ENCODE results near the gene SNX8.
"Not testable (repeated sequence)": the region's sequence is repeated elsewhere in the genome, so short reads cannot be mapped to it uniquely, and the experiment has no call there.

Gene SNX8

GRCh38 chr7:2289621-2290020, 24.6 kb downstream of the SNX8 start:
- DNase-seq (ENCODE audit: low spot score), result no peak

- no peak for DNase-seq (ENCODE audit: low spot score)
Measured at GRCh38 chr7:2289111-2289586, 25.1 kb downstream of the SNX8 start.

GRCh38 chr7:2288503-2288902, 25.7 kb downstream of the SNX8 start:
- DNase-seq (ENCODE audit: low spot score), result no peak

DNA sequence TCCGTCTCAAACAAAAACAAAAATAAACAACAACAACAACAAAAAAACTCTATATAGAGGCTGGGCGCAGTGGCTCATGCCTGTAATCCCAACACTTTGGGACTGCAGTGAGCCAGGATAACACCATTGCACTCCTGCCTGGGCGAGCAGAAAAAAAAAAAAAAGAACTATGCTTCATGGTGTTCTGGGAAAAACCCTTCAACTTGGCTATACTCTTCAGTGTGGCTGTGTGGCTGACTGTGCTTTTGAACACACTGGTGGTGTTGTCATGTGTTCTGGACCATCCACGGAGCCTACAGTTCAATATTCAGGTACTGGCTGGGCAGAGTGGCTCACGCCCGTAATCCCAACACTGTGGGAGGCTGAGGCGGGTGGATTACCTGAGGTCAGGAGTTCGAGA, 26.5 kb downstream of the SNX8 start:
- no peak for DNase-seq (ENCODE audit: low spot score)

GRCh38 chr7:2283074-2283473, 31.2 kb downstream of the SNX8 start:
- DNase-seq (ENCODE audit: low spot score), result no peak

DNA sequence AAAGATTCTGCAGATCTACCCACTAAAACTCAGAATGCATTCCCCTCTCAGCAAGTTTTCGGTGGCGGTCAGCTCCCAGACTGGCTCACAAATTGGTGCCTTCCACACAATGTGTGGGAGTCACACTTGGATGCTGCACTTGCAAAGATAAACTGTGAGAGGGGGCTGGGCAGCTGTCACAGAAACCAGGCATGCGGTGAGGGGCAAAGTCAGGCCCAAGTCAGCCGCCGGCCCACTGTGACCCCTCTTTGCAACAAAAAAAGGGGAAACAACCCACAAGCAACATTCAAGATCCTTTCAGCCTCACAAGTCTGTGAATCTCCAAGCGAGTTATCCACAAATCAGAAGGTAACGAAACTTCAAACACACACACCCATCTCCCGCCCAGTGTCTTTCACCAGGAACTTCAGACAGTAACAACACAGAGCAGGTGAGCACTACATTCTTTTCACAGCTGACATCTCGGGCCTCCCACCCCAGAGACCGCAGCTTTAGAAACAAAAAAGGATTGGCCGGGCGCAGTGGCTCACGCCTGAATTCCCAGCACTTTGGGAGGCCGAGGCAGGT, 32.0 kb downstream of the SNX8 start:
- DNase-seq (ENCODE audit: low spot score), result no peak

DNA sequence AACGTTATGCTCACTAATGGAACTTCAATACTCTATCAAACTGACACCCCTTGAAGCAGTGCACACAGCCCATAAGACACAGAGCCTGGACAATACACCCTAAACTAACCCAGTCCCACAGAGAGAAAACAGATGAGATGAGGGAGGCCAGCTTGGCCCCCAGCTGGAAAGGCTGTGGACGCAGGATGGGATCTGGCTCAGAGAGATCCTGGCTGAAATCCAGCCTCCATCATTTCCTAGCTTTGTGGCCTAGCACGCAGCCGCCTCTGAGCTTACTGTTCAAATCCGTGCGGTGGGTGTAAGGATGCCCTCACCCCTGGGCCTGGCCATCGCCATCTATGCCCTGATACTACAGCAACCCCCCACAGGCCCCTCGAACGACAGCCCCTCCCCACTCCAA, 32.7 kb downstream of the SNX8 start:
- no peak for DNase-seq (ENCODE audit: low spot score)

- DNase-seq (ENCODE audit: low spot score), result no peak
Measured at GRCh38 chr7:2280424-2280823, 33.8 kb downstream of the SNX8 start.

DNA sequence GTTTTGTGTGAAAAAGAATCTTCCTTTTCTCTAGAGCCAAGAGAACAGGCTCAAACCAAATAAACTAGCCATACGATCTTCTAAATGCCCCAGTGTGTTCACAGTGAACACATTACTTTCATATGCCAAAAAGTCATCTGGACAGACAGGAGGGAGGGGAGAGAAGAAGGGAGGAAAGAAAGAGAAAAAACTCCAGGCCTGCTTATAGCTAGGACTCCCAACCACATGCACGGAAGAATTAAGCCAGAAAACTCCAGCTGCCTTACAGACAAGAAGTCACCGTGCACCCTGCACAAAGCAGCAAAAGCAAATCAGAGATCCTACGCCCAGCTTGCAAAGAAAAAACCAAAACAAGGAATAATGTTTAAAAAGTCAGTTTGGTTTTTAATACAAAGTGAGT, 34.3 kb downstream of the SNX8 start:
- DNase-seq (ENCODE audit: low spot score), result no peak

GRCh38 chr7:2278026-2278425, 36.2 kb downstream of the SNX8 start:
- DNase-seq (ENCODE audit: low spot score), result no peak

- no peak for DNase-seq (ENCODE audit: low spot score)
Measured at GRCh38 chr7:2276107-2276506, 38.1 kb downstream of the SNX8 start.

DNA sequence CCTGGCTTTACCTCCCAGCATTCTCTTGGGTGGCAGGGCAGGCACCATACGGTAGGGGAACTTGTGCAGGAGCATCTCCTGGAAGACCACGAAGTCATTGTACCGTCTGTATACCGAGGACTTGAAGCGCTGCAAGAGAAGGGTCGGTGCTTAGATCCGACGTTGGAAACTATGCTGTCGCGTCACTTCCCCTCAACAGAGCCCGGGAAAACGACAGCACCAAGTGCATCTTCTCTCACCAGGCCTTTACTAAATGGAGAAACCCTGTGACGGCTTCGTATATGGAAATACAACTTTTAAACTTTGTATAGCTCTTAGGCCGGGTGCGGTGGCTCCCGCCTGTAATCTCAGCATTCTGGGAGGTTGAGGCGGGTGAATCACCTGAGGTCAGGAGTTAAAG, 39.1 kb downstream of the SNX8 start:
- DNase-seq (ENCODE audit: low spot score), result no peak

DNA sequence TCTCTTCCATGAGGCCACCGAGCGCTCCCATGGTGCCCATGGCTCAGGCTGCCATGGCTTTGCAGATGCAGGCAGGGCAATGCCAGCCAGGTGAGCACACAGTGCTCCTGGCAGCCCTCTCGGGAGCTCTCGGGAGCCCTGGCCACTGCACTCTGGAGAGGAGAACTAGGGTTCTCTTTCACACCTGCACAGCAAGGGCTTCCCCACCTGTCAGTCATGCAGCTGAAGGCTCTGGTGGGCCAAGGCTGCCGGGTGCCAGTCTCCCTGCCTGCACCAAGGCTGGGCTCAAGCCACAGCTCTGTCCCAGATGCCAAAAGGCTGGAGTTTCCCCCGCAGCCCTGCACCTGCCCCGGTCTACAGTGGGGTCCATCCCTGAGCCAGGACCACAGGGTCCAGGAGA, 39.6 kb downstream of the SNX8 start:
- no peak for DNase-seq (ENCODE audit: low spot score)

DNA sequence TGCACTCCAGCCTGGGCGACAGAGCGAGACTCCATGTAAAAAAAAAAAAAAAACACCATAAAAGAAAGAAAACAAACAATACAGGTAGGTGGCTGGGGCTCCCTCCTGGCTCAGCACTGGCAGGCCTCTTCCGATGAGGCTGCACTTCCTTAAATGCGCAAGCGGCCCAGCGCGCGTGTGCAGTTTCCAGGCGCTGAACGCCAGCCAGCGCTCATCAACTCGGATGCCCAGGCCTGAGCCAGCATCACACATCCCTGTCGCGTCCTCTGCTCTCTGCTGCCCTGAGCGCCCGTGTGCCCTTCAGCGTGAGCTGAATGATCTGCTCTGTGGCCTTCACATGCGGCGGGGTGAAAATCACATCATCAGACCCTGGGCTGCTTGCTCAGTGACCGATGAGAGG, 40.4 kb downstream of the SNX8 start:
- DNase-seq (ENCODE audit: low spot score), result no peak

- DNase-seq (ENCODE audit: low spot score), result no peak
Measured at GRCh38 chr7:2272031-2272430, 42.2 kb downstream of the SNX8 start.

GRCh38 chr7:2271273-2272026, 42.8 kb downstream of the SNX8 start:
- DNase-seq (ENCODE audit: low spot score), result no peak

- DNase-seq (ENCODE audit: low spot score), result no peak
Measured at GRCh38 chr7:2270495-2270894, 43.7 kb downstream of the SNX8 start.

GRCh38 chr7:2269991-2270460, 44.2 kb downstream of the SNX8 start:
- no peak for DNase-seq (ENCODE audit: low spot score)

DNA sequence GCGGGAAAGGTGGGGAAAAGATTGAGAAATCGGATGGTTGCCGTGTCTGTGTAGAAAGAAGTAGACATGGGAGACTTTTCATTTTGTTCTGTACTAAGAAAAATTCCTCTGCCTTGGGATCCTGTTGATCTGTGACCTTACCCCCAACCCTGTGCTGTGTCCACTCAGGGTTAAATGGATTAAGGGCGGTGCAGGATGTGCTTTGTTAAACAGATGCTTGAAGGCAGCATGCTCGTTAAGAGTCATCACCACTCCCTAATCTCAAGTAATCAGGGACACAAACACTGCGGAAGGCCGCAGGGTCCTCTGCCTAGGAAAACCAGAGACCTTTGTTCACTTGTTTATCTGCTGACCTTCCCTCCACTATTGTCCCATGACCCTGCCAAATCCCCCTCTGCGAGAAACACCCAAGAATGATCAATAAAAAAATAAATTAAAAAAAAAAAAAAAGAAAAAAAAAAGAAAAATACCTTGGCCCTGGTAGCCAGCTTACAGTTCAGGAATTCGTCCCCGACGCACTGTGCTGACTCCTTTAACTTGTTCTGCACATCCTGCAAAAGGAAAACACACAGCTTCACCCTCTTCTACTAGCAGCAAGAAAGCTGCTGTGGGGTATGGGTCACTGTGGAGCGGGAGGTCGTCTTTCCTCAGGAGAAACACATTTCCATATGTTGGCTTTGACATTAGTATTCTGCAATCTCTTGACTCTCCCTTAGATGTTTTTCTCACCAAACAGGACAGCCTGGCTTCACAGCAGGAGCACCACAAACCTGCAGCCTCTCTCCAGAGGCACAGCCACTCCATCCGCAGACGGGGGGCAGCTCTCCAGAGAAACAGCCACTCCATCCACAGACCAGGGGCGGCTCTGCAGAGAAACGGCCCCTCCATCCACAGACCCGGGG, 44.9 kb downstream of the SNX8 start:
- DNase-seq (ENCODE audit: low spot score), result not testable (repeated sequence)

GRCh38 chr7:2266911-2267310, 47.3 kb downstream of the SNX8 start:
- no peak for DNase-seq (ENCODE audit: low spot score)

DNA sequence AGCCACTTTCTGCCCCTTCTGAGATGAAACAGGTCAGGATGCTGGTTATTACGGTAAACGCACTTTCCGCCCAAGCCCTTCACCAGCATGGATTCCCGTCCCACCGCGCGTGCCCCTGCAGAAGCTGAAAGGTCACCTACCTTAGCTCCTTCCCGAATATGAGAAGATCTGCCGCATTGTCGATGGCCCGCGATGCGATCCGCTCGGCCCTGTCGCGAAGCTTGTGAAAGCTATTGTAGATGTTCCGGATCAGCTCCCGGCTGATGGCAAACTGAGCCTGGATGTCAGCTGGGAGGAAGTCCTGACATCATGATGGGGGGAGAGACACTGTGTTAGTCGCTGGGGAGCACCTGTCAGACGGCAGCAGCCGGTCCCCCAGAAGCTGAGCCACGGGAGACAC, 50.1 kb downstream of the SNX8 start:
- no peak for DNase-seq (ENCODE audit: low spot score)

GRCh38 chr7:2263176-2263575, 51.1 kb downstream of the SNX8 start:
- no peak for DNase-seq (ENCODE audit: low spot score)

DNA sequence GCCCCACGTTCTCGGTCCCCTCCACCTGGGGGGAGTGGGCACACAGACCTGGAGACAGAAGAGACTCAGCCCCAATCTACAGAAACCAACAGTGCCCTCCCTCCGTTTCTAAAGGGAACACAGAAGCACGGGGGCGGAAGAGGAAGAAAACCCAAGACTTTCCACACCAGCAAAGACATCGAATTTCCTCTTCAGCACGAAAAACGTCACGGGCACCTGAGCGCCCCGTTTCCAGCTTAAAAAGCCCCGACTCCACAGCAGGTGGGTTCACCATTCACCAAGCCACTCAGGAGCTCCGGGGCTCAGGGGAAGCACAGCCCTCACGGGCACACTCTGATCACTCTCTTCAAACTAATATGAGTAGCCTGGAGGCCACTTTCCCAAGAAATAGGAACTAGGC, 52.6 kb downstream of the SNX8 start:
- no peak for DNase-seq (ENCODE audit: low spot score)
